K562 (cell line): ENCODE data around the gene NPTXR. TPM values are rescaled to one million over a fixed set of nuclear protein-coding genes. Genes with fewer than 3 reads are reported as not detected.

Source experiments
- CBX3 ChIP-seq, 2 experiments: IDR thresholded peaks; 1 replicate in 1 of 2; 2 replicates in 1 of 2; pipeline ENCODE4 v1.6.1; 2012; ENCODE audit warnings: inconsistent platforms in 2 of 2, low read length in 2 of 2, borderline replicate concordance in 1 of 2, control low read depth in 1 of 2
- CHD2 ChIP-seq: IDR thresholded peaks from 2 replicates; pipeline ENCODE4 v1.6.1; 2011; ENCODE audit warnings: low read depth, low read length
- EGR1 ChIP-seq: fragments of 450-650 bp; conservative IDR thresholded peaks from 2 replicates; pipeline ENCODE4 v1.6.1; 2017; ENCODE audit warnings: mild to moderate bottlenecking
- MIER1 ChIP-seq: fragments of 450-650 bp; IDR thresholded peaks from 2 replicates; pipeline ENCODE4 v1.6.1; 2016; ENCODE audit warnings: antibody characterized with exemption, mild to moderate bottlenecking, low read depth
- RB1 ChIP-seq: fragments of 450-650 bp; IDR thresholded peaks from 2 replicates; pipeline ENCODE4 v1.6.1; 2017; ENCODE audit warnings: low read depth, mild to moderate bottlenecking
- SIN3A ChIP-seq, 2 experiments: fragments of 150-350 bp in 1 of 2; IDR thresholded peaks; 2 replicates each; pipeline ENCODE4 v1.6.1; 2011 to 2016; ENCODE audit warnings: borderline replicate concordance in 2 of 2, low read depth in 2 of 2, low read length in 2 of 2, mild to moderate bottlenecking in 2 of 2, moderate library complexity in 2 of 2; ENCODE audit not compliant: control insufficient read depth in 1 of 2
- SMC3 ChIP-seq: conservative IDR thresholded peaks from 2 replicates; pipeline ENCODE4 v1.6.1; 2011; ENCODE audit warnings: low read depth, low read length, improper control_type of control experiment; ENCODE audit not compliant: insufficient read depth
- TEAD1 ChIP-seq, 2 experiments: fragments of 450-650 bp in 1 of 2; sonication (generic) in 1 of 2; formaldehyde crosslinking; IDR thresholded peaks; 2 replicates each; pipeline versions ENCODE4 v1.4.0 to v1.8.0; 2020 to 2022; ENCODE audit warnings: mild to moderate bottlenecking in 2 of 2, missing genetic modification reagents in 1 of 2
- ZNF165 ChIP-seq: fragments of 250-450 bp; sonication (Bioruptor Pico); IDR thresholded peaks from 2 replicates; pipeline ENCODE4 v1.4.0; 2020; ENCODE audit warnings: borderline replicate concordance
- polyA plus RNA-seq, 8 experiments: library from polyadenylated mRNA; depleted of rRNA in 4 of 8; stranded (reverse) in 5 of 8; unstranded in 3 of 8; fragments of >200 nt; fragmentation: Nextera tagmentation in 2 of 8; fragmentation: Illumina TruSeq in 1 of 8; extraction: Ambion mirVana in 2 of 8; extraction: Trizol in 1 of 8; gene quantifications; 2 replicates each; pipeline versions ENCODE4 v1.2.1 to v1.2.3, GENCODE V29; 2011 to 2014; ENCODE audit warnings: inconsistent platforms in 1 of 8, missing spikeins in 1 of 8
- total RNA-seq, 7 experiments: library from RNA; depleted of rRNA in 6 of 7; stranded (reverse); fragments of >200 nt in 6 of 7; fragmentation: Illumina TruSeq in 2 of 7; extraction: Trizol in 2 of 7; gene quantifications; 2 replicates each; pipeline versions ENCODE4 v1.2.1 to v1.2.3, GENCODE V29; 2011 to 2021; ENCODE audit warnings: low replicate concordance in 1 of 7
- TF ChIP-seq, protein P1 (sequence below): fragments of 450-650 bp; IDR thresholded peaks from 2 replicates; pipeline ENCODE4 v1.7.1; 2018; ENCODE audit warnings: mild to moderate bottlenecking, low read depth; ENCODE audit not compliant: partially characterized antibody
- TF ChIP-seq, protein P2 (sequence below): fragments of 450-650 bp; formaldehyde crosslinking; IDR thresholded peaks from 2 replicates; pipeline ENCODE4 v1.4.0; 2020; ENCODE audit warnings: mild to moderate bottlenecking
- TF ChIP-seq, protein P3 (sequence below), 2 experiments: fragments of 450-650 bp in 1 of 2; sonication (generic) in 1 of 2; formaldehyde crosslinking; conservative IDR thresholded peaks; 2 replicates each; pipeline versions ENCODE4 v1.4.0 to v1.8.1; 2020 to 2022; ENCODE audit warnings: mild to moderate bottlenecking in 1 of 2, missing genetic modification reagents in 1 of 2
- TF ChIP-seq, protein P4 (sequence below): sonication (generic); formaldehyde crosslinking; IDR thresholded peaks from 2 replicates; pipeline ENCODE4 v1.8.0; 2023; ENCODE audit warnings: mild to moderate bottlenecking, missing genetic modification reagents
- TF ChIP-seq, protein P5 (sequence below), 3 experiments: IDR thresholded peaks in 2 of 3; conservative IDR thresholded peaks in 1 of 3; 2 replicates each; pipeline ENCODE4 v1.5.1; 2011 to 2012; ENCODE audit warnings: low read length in 3 of 3, mild to moderate bottlenecking in 3 of 3, control low read depth in 2 of 3, improper control_type of control experiment in 1 of 3, inconsistent platforms in 1 of 3, low read depth in 1 of 3, mixed read lengths in 1 of 3, moderate library complexity in 1 of 3; ENCODE audit not compliant: insufficient read depth in 2 of 3
- TF ChIP-seq, protein P6 (sequence below): fragments of 450-650 bp; IDR thresholded peaks from 2 replicates; pipeline ENCODE4 v1.6.1; 2018; ENCODE audit not compliant: partially characterized antibody

The NPTXR gene
- total and polyA plus RNA-seq, 9 of the 15 experiments (the other 6 are each of a cell fraction or from before 2014, with no cell fraction given), result 0.01 to 3.1 (median 1.1) TPM

DNA sequence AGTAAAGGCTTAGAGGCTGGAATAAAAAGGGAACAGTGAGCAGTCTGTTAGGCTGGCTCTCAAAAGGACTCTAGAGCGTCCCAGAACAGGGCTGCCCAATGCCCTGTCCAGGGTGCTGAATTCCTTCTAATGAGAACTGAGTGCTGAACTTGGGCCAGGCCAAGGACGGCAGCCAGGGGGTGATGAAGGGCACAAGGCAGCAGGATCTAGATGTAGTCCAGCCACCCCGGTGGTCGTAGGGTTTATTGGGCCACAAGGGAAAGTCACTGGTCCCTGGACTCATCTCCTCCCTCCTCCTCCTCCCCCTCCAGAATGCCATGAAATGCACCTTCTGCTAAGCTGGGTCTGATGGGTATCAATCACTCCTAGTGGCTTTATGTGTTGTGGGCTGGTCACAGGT, 19.2 kb downstream of the NPTXR start (continued):
- TF ChIP-seq, protein P1, sequence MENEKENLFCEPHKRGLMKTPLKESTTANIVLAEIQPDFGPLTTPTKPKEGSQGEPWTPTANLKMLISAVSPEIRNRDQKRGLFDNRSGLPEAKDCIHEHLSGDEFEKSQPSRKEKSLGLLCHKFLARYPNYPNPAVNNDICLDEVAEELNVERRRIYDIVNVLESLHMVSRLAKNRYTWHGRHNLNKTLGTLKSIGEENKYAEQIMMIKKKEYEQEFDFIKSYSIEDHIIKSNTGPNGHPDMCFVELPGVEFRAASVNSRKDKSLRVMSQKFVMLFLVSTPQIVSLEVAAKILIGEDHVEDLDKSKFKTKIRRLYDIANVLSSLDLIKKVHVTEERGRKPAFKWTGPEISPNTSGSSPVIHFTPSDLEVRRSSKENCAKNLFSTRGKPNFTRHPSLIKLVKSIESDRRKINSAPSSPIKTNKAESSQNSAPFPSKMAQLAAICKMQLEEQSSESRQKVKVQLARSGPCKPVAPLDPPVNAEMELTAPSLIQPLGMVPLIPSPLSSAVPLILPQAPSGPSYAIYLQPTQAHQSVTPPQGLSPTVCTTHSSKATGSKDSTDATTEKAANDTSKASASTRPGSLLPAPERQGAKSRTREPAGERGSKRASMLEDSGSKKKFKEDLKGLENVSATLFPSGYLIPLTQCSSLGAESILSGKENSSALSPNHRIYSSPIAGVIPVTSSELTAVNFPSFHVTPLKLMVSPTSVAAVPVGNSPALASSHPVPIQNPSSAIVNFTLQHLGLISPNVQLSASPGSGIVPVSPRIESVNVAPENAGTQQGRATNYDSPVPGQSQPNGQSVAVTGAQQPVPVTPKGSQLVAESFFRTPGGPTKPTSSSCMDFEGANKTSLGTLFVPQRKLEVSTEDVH, result no peak
- TF ChIP-seq, protein P2, sequence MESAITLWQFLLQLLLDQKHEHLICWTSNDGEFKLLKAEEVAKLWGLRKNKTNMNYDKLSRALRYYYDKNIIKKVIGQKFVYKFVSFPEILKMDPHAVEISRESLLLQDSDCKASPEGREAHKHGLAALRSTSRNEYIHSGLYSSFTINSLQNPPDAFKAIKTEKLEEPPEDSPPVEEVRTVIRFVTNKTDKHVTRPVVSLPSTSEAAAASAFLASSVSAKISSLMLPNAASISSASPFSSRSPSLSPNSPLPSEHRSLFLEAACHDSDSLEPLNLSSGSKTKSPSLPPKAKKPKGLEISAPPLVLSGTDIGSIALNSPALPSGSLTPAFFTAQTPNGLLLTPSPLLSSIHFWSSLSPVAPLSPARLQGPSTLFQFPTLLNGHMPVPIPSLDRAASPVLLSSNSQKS (CRISPR knock-in tag), result no peak
- TF ChIP-seq CHD2 (no peak), RB1 (peak; percentile 33; the same call in 1 of the 2 replicates), SIN3A (IDR thresholded peaks at IDR 0.05; ENCODE audit: borderline replicate concordance in 2 of 2, control insufficient read depth in 1 of 2, low read depth in 2 of 2, low read length in 2 of 2) (peak in 1 of 2 experiments; percentile 72; a peak in 2 of 4 replicates), EGR1 (no peak), ZNF165 (CRISPR knock-in tag) (no peak), SMC3 (no peak), CBX3 (IDR thresholded peaks at IDR 0.05; ENCODE audit: borderline replicate concordance in 1 of 2, low read length in 2 of 2) (no peak), MIER1 (peak; percentile 98), TEAD1 (CRISPR knock-in tag; IDR thresholded peaks at IDR 0.05) (peak in 1 of 2 experiments; percentile 60; a peak in 1 of 4 replicates)
- TF ChIP-seq, protein P3, sequence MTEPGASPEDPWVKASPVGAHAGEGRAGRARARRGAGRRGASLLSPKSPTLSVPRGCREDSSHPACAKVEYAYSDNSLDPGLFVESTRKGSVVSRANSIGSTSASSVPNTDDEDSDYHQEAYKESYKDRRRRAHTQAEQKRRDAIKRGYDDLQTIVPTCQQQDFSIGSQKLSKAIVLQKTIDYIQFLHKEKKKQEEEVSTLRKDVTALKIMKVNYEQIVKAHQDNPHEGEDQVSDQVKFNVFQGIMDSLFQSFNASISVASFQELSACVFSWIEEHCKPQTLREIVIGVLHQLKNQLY (CRISPR knock-in tag; conservative IDR thresholded peaks at IDR 0.05), result no peak
- TF ChIP-seq, protein P4, sequence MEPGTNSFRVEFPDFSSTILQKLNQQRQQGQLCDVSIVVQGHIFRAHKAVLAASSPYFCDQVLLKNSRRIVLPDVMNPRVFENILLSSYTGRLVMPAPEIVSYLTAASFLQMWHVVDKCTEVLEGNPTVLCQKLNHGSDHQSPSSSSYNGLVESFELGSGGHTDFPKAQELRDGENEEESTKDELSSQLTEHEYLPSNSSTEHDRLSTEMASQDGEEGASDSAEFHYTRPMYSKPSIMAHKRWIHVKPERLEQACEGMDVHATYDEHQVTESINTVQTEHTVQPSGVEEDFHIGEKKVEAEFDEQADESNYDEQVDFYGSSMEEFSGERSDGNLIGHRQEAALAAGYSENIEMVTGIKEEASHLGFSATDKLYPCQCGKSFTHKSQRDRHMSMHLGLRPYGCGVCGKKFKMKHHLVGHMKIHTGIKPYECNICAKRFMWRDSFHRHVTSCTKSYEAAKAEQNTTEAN (CRISPR knock-in tag), result 0 out of 2 replicates have a peak, but pooled peaks have one; percentile 73
- TF ChIP-seq, protein P5, sequence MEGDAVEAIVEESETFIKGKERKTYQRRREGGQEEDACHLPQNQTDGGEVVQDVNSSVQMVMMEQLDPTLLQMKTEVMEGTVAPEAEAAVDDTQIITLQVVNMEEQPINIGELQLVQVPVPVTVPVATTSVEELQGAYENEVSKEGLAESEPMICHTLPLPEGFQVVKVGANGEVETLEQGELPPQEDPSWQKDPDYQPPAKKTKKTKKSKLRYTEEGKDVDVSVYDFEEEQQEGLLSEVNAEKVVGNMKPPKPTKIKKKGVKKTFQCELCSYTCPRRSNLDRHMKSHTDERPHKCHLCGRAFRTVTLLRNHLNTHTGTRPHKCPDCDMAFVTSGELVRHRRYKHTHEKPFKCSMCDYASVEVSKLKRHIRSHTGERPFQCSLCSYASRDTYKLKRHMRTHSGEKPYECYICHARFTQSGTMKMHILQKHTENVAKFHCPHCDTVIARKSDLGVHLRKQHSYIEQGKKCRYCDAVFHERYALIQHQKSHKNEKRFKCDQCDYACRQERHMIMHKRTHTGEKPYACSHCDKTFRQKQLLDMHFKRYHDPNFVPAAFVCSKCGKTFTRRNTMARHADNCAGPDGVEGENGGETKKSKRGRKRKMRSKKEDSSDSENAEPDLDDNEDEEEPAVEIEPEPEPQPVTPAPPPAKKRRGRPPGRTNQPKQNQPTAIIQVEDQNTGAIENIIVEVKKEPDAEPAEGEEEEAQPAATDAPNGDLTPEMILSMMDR (IDR thresholded peaks at IDR 0.05 in 2 of 3, conservative IDR thresholded peaks at IDR 0.05 in 1 of 3; ENCODE audit: insufficient read depth in 2 of 3, low read depth in 1 of 3, low read length in 3 of 3), result peak; percentile 54 to 68 (median 59)
- TF ChIP-seq, protein P6, sequence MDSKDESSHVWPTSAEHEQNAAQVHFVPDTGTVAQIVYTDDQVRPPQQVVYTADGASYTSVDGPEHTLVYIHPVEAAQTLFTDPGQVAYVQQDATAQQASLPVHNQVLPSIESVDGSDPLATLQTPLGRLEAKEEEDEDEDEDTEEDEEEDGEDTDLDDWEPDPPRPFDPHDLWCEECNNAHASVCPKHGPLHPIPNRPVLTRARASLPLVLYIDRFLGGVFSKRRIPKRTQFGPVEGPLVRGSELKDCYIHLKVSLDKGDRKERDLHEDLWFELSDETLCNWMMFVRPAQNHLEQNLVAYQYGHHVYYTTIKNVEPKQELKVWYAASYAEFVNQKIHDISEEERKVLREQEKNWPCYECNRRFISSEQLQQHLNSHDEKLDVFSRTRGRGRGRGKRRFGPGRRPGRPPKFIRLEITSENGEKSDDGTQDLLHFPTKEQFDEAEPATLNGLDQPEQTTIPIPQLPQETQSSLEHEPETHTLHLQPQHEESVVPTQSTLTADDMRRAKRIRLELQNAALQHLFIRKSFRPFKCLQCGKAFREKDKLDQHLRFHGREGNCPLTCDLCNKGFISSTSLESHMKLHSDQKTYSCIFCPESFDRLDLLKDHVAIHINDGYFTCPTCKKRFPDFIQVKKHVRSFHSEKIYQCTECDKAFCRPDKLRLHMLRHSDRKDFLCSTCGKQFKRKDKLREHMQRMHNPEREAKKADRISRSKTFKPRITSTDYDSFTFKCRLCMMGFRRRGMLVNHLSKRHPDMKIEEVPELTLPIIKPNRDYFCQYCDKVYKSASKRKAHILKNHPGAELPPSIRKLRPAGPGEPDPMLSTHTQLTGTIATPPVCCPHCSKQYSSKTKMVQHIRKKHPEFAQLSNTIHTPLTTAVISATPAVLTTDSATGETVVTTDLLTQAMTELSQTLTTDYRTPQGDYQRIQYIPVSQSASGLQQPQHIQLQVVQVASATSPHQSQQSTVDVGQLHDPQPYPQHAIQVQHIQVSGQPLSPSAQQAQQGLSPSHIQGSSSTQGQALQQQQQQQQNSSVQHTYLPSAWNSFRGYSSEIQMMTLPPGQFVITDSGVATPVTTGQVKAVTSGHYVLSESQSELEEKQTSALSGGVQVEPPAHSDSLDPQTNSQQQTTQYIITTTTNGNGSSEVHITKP, result peak; percentile 29
